GM21529 (cell line): ENCODE measurements around the gene CHMP1B.
"Not testable (repeated sequence)": the region's sequence is repeated elsewhere in the genome, so short reads cannot be mapped to it uniquely, and the experiment has no call there.

Source experiments
- ATAC-seq: cut with Tn5 transposase; IDR thresholded peaks from one replicate; pipeline ENCODE4 v1.9.1; 2021; ENCODE audit not compliant: unreplicated experiment

CHMP1B gene

DNA sequence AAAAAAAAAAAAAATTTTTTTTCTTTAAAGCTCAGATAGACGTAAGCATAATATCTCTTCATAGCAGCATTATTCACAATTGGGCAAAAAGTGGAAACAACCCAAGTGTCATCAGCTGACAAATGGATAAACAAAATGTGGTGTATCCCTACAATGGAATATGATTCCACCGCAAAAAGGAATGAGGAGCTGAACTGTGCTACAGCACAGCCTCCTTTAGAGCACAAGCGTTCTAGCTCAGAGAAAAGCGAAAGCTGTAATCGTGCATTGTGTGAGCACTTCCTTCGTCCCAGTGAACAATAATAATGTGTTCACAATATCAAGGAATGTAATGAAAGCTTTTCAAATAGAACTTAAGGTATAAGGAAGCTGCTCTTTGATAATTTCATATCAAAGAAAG lies 11.7 kb upstream of the CHMP1B start:
- no peak for ATAC-seq

DNA sequence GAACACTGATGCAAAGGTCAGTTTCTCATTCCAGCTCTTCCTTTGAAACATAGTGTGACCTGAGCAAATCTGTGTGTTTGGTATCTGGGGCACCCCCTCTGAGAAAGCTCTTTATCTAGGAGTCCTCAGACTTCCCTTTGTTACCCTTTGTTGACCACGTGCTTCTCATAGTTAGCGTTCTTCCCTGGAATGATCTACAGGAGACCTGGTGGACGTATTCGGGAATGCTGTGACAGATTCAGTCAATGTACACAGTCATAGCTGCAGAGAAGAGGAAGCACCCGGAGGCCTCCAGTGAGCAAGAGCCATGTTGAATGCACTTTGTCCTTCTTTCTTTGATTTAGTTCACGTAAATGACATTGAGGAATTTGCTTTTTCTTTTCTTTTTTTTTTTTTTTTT lies 10.7 kb upstream of the CHMP1B start:
- ATAC-seq: no peak

DNA sequence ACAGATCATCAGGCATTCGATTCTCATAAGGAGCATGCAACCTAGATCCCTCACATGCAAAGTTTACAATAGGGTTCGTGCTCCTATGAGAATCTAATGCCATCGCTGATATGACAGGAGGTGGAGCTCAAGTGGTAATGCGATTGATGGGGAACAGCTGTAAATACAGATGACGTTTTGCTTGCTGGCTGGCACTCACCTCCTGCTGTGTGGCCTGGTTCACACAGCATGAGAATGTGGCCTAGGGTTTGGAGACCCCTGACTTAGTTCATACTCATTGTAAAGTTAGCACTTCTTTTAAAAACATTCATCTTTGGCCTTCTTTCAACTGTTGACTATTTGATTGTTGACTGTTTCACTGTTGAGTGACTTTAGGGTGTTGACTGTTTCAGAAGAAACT lies 8.7 kb upstream of the CHMP1B start:
- ATAC-seq: no peak

DNA sequence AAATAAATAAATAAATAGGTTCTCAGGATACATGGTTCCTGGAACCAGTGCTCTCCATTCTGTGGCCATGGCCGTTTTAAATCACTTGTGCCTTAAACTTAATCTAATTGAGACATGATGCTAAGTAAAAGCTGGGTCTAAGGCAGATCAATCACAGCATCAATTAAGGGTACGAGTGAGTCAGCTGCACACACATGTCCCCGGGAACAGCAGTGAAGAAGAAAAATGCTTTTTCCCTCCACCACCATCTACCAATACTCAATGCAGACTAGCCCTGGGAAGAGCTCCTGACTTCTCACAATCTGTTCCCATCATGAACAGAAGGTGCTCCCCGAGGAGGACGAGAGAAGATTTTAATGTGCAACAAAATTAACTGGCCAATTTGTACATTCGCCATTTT lies 6.8 kb upstream of the CHMP1B start:
- no peak for ATAC-seq

DNA sequence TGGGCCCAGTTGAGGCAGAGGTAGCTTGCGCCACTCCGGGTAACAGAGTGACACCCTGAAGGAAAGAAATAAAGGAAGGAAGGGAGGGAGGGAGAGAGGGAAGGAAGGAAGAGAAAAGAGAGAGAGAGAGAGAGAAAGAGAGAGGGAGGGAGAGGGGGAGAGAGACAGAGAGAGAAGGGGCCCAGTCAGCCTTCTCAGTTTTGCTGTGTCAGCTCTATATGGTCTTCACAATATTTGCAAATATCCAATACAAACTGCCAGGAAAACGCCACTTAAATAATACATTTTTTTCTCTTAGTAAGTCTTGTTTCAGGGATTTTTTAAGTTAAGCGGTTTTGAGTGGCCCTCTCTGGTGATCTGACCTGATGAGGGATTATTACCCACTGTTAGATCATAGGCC lies 5.6 kb upstream of the CHMP1B start:
- ATAC-seq: no peak

DNA sequence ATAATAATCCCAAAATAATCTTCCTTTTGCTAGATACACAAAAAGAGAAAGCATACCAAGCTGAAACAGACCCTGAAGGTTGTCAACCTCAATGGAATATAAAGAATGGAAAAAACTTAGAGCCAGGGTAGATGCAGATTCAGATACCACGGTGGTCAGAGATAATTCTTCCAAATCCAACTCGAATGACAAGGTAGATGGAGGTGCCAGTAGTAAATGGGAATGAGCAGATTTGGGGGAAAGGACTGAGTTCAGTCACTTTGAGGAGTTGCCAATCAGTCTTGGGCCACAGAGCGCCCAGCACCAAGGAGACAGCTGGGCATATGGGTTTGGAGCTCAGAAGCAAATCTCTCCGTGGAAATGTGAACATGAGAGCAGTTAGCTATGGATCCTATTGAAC lies 3.4 kb upstream of the CHMP1B start:
- no peak for ATAC-seq

DNA sequence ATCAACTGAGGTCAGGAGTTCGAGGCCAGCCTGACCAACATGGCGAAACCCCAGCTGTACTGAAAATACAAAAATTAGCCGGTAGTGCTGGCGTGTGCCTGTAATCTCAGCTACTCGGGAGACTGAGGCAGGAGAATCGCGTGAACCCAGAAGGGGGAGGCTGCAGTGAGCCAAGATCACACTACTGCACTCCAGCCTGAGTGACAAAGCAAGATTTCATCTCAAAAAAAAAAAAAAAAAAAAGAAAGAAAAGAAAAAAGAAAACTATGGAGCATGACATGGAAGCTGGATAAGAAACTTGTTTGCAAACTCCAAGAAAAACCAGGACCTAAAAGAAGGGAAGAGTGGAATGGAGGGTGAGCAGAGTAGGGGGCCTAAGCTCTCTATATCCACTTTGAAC lies 1.9 kb upstream of the CHMP1B start:
- ATAC-seq: no peak

DNA sequence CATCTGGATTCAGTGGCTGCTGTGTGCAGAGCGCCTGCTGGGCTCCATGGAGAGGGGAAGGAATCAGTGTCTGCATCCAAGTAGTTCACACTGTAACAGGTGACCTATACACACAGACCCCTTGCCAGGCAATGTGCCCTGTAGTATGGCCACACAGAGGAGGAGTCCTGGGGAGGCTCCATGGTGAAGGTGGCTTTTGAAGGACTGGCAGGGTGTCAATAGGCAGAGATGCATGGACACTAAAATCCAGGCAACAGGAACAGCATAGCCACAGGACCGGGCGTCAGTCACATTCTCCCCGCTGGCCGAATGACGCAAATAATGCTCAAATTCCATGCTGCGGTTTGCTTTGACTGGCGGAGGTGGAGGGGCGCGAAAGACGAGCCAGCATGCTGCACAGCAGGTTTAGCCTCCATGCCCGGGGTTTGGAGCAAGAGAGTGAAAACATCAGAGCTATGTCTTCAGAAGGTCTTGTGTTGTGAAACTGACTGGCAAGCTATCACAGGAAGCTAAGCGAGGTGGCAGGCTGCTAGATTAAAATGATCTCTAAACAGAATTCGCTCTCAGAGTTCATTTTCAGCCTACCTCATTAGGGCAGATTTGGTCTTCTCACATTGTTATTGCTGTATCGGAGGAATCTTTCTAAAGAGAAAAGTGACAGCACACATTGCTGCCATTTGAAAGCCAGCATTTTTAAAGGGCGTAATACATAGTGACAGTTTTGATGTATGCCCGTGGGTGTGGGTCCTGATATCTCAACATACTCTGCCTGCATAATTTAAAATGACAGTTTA lies 1.2 kb upstream of the CHMP1B start:
- no peak for ATAC-seq

DNA sequence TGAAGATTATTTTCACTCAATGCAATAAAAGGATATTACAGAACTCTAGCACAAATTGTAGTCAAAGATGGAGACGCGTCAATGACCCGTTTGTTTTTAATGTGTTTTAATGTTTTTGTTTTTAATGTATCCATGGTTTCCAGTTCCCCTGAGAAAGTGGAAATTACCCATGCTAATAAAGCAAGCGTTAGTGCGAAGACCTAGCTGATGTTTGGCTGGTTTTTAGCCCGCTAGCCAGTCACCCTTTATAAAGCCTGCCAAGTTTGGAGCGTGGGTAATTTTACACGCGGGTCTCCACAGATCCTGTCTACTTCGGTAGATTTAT lies 430 bp upstream of the CHMP1B start:
- peak; percentile 24 for ATAC-seq

DNA sequence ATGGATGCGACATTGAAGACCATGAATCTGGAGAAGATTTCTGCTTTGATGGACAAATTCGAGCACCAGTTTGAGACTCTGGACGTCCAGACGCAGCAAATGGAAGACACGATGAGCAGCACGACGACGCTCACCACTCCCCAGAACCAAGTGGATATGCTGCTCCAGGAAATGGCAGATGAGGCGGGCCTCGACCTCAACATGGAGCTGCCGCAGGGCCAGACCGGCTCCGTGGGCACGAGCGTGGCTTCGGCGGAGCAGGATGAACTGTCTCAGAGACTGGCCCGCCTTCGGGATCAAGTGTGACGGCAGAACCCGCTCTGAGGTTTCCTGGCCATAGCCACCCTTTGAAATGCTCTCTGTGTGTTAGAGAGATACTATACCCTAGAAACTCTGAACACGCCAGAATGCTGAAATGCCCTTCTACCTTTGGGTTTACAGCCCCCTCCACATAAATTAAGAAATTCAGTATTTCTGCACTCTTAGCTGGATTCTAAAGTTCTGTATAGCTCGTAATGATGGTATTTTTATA lies 659 bp downstream of the CHMP1B start:
- peak; percentile 37 for ATAC-seq

DNA sequence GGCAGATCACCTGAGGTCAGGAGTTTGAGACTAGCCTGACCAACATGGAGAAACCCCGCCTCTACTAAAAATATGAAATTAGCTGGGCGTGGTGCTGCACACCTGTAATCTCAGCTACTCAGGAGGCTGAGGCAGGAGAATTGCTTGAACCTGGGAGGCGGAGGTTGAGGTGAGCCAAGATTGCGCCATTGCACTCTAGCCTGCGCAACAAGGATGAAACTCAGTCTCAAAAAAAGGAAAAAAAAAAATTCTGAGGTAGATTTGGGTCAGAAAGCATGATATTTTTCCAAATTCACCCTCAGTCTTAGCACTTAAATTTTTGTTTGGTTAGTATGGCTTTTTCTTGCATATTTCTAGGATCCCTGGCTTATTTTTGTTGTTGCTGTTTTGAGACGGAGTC lies 3.3 kb downstream of the CHMP1B start:
- ATAC-seq: not testable (repeated sequence)

DNA sequence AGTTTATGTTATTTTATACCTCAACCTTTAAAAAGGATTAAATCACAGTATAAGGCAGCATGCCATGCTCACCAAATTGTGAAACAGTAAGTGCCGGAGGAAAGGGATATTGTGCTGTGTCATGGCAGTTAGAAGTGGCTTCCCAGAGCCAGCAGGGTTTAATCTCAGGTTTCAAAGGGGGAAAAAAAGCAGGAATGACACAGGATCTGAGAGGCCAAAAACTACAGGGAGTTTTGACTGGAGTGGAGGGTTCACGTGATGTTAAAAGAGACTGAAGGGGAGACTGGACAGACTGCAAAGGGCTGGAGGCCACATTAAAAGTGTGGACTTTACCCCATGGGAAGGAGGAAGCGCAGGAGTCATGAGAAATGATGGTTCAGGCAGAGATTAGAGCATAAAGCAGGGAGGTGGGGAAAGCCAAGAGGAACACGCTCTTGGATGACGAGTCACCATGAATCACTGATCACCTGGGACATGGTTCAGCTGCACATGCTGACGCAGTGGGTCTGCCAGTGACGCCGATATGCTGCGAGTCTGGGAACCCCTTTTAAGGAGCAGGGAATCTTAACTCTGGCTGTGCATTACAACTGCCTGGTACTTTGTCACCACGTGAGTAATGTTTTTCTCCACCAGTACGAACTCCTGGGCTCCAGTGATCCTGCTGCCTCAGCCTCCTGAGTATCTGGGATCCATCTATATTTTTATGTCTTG lies 6.1 kb downstream of the CHMP1B start:
- no peak for ATAC-seq

DNA sequence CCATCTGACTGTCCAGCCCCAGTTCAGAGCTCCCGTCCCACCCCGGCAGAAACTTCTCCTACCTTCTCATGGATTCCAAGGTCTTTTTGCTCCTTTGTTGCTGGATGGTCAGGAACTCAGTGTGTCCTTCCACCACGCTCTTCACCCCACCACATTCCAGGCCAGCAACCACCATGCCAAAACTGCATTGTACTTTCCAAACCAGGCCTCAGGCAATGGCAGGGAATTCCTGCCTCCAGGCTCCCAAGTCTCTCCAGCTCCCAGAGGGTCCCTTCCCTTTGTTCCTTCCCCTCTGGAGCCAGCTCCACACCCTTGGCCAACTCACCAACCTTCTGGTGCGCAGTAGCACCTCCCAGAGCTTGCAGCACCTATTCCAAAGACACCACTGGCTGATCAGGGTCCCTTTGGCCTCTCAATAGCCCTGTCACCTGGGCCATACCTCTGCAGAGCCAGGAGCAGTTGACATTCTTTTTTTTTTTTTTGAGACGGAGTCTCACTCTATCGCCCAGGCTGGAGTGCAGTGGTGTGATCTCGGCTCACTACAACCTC lies 8.1 kb downstream of the CHMP1B start:
- ATAC-seq: no peak

DNA sequence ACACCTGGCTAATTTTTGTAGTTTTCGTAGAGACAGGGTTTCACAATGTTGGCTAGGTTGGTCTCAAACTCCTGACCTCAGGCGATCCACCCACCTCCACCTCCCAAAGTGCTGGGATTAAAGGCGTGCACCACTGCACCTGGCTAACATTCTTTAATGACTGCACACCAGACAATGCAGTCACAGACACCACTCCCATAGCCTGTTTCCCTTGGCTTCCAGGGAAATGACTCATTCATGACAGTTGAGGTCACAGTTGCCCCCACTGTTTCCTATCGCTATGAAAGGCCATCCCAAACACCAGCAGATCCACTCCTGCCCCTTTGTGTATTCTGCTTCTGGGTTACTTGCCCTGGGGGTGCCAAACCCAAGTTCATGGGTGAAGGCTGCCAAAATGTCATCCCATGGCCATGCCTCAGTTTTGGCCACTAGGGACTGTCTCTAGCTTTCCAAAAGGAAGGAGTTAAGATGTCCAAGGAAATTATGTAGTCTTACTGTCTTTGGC lies 8.7 kb downstream of the CHMP1B start:
- ATAC-seq: no peak

DNA sequence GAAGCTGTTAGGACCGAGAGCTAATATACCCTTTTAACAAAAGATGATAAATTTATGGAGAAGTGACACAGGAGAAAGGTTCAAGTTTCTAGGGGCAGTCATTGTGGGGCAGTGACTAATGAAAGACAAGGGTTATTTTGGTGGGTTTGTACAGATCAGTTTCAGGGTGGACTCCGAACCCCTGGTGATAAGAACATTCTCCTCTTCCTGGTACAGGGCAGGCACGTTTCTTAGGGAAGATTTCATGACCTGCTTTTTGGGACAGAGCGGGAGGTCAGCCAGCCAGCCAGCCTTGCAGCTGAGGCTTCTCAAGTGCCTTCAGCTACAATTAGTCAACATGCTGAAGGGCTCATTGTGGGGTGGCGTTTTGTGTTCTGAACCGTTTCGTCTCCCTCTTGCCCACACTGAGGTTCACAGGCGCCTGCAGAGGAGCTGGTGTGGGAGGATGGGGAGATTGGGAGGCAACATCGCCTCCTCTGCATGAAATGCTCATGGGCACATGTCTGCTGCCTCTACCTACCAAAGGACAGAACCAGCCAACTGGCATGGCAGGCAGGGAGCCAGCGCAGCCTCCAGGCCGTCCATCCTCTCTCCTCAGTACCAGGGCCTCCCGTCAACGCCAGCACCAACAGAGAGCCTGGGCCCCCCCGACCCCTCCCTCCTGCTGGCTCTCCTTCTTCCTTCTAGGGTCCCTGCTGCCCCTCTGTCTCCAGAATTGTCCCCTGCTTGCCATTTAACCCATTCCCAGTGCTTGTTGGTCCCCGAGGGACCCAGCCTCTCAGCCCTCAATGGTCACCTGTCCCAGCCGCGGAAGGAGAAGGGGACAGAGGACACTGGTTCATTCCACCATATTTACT lies 9.6 kb downstream of the CHMP1B start:
- no peak for ATAC-seq

DNA sequence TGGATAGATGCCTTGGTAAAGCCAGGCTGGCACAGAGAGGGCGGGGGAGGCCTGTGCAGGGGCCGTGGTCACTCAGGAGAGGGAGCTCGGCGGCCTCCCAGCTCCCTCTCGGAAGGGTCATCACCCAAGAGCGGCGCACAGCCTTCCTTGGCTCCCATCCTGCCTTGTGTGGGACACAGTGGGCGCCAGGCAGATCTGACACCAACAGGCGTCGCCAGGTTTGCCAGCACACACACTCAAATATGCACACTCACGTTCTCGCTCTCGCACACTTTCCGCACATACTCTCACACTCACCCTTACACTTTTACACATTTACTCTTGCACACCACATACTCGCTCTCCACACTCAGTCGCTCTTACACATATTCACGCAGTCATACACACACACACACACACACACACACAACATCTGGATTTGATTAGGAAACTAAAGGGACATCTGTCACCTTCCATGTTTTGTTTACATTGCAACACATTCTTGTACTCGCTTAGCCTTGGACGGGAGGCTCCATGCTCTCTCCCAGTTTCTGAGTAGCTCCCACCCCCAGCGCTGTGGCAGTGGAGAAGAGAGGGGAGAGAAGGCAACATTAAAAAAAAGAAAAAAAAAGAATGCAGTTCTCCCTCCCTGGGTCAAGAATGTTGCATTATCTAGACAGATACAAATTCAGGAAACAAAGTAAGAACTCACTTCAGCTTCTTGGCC lies 10.5 kb downstream of the CHMP1B start:
- ATAC-seq: no peak

DNA sequence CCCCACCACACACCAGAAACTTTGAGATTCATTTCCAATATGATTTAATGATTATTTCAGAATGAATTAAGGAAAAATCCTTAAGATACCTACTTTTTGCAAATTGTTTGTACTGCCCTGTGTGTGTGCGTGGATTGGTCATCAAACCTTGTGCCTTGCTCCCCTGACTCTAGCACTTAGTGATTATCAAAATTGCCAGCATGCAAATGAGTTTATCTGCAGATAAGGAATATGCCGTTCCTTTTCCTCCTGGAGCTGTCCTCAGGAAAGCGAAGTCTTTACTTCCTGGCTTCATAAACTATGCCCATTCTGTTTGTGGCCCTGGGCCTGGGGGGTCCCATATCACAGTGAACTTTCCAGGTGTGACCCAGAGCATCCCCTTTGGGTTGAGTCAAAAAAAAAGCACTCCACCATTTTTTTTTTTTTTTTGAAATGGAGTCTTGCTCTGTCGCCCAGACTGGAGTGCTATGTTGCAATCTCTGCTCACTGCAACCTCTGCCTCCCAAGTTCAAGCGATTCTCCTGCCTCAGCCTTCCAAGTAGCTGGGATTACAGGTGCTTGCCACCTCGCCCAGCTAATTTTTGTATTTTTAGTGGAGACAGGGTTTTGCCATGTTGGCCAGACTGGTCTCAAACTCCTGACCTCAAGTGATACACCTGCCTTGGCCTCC lies 11.4 kb downstream of the CHMP1B start:
- no peak for ATAC-seq

DNA sequence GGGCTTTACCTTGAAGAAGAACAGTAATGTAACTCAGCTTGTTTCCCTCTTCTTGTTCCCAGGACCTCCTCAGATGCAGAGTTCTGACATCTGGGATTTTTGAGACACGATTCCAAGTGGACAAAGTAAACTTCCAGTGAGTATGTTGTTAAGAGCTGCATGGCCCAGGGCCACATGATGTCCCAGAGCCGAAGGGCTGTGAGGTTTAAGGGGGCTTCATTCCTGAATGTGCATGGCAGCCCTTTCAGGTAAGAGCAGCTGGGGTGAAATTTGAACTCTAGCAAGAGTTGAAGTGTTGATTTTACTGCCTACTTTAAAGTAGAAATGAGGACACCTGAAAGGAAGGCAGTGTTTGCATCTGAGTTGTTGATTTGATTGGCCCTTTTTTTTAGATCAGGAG lies 13.3 kb downstream of the CHMP1B start:
- ATAC-seq: no peak

DNA sequence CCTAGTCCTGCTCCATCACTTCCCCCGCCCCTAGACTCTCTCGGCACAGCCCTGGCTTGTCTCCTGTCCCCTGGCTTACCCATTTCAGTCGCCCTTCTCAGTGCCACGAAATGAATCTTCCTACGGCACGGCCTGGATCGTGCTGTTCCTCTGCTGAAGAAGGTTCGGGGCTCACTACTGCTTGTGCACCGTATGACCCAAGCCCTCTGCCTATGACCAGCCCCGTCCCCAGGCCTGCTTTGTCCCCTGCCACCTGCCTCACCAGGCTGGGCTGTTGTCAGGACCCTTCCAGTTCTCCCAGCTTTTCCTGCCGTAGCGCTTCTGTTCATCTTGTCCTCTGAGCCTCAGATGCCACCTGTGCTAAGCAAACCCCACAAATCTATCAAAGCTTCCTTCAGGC lies 13.9 kb downstream of the CHMP1B start:
- no peak for ATAC-seq

DNA sequence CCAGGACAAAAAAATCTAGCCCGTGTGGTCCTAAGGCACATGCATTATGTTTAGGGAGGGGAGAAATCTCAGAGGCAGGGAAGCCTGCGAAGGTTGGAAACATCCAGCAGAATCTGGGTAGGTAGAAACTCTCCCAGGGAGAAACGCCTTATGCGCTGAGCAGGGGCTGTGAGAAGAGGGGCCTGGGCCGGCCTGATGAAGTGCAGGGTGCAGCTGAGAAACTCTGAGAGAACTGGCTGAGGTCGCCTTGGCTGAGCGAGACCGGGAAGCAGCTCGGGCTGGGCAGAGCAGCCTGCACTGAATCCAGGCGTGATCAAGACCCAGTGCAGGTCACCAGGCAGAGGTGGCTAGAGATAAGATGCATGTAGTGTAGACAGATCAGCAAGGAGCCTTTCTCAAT lies 15.1 kb downstream of the CHMP1B start:
- ATAC-seq: no peak
